OCI-LY3 (cell line): ENCODE results near the gene PRDX6.
"Not testable (repeated sequence)": the region's sequence is repeated elsewhere in the genome, so short reads cannot be mapped to it uniquely, and the experiment has no call there.

Experiments
- H2AFZ ChIP-seq: fragments of 200-600, 300-600 bp; shearing (Covaris generic); 2 replicates; pipeline ENCODE4 v1.6.0; 2014; ENCODE audit warnings: antibody characterized with exemption, low read depth, low read length
- H3K27ac ChIP-seq: fragments of 200-600, 300-600 bp; sonication (generic); 2 replicates; pipeline ENCODE4 v1.5.1; 2014; ENCODE audit warnings: mild to moderate bottlenecking, low read length, moderate library complexity, mixed read lengths
- H3K27me3 ChIP-seq: fragments of 200-600, 300-600 bp; sonication (generic); 2 replicates; pipeline ENCODE4 v1.6.1; 2014; ENCODE audit warnings: low read depth, low read length, mixed read lengths
- H3K36me3 ChIP-seq: fragments of 200-600, 300-600 bp; sonication (generic); replicated peaks from 2 replicates; pipeline ENCODE3; 2014; ENCODE audit warnings: low read depth, low read length, mixed read lengths
- H3K4me1 ChIP-seq: fragments of 300-600, 200-600 bp; sonication (generic); 2 replicates; pipeline ENCODE4 v1.6.1; 2014; ENCODE audit warnings: low read length, mixed read lengths
- H3K4me2 ChIP-seq: fragments of 200-600, 300-600 bp; sonication (generic); 2 replicates; pipeline ENCODE4 v1.6.1; 2014; ENCODE audit warnings: low read length, mixed read lengths
- H3K4me3 ChIP-seq: fragments of 300-600, 200-600 bp; sonication (generic); 2 replicates; pipeline ENCODE4 v1.5.1; 2014; ENCODE audit warnings: antibody characterized with exemption, mild to moderate bottlenecking, low read length, moderate library complexity
- H3K79me2 ChIP-seq: fragments of 300-600, 200-600 bp; shearing (Covaris generic); 2 replicates; pipeline ENCODE4 v1.6.1; 2014; ENCODE audit warnings: mild to moderate bottlenecking, low read length, mixed read lengths
- H3K9ac ChIP-seq: fragments of 300-600, 200-600 bp; shearing (Covaris generic); 2 replicates; pipeline ENCODE4 v1.6.0; 2014; ENCODE audit warnings: mild to moderate bottlenecking, low read length, moderate library complexity
- H3K9me3 ChIP-seq: fragments of 200-600, 300-600 bp; shearing (Covaris generic); 2 replicates; pipeline ENCODE4 v1.6.1; 2014; ENCODE audit warnings: low read length, mixed read lengths; ENCODE audit not compliant: insufficient read depth
- H4K20me1 ChIP-seq: fragments of 200-600, 300-600 bp; sonication (generic); 2 replicates; pipeline ENCODE4 v1.6.1; 2016; ENCODE audit warnings: low read length, mixed read lengths; ENCODE audit not compliant: insufficient read depth
- EZH2phosphoT487 ChIP-seq: fragments of 200-600 bp; shearing (Covaris generic); IDR thresholded peaks from 2 replicates; pipeline ENCODE4 v1.6.1; 2018; ENCODE audit warnings: antibody characterized with exemption, mixed run types, low read depth
- TF ChIP-seq, protein P1 (sequence below): fragments of 200-600, 300-600 bp; sonication (generic); IDR thresholded peaks from 2 replicates; pipeline ENCODE4 v1.5.1; 2014; ENCODE audit warnings: antibody characterized with exemption, low read length, low read depth

PRDX6 gene

DNA sequence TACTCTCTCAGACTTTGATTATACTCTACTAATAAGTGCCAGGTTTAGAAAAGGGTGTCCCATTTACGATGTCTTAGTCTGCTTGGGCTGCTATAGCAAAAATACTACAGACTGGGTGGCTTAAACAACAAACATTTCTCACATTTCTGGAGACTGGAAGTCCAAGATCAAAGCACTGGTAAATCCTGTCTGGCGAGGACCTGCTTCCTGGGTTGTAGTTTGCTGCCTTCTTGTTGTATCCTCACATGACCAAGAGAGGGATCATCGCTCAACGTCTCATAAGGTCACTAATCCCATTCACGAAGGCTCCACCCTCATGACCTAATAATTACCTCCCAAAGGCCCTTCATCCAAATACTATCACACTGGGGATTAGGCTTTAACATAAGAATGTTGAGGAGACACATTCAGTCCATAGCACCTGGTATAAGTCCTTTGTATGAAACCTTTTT, 12.0 kb downstream of the PRDX6 start:
- H3K4me1 ChIP-seq: no peaks in the 10 kb centered on the region
- H3K27ac ChIP-seq: no peak overlapping the region
- no peak overlapping the region for H2AFZ ChIP-seq
- H3K9me3 ChIP-seq: no peaks in the 10 kb centered on the region
- H3K9ac ChIP-seq: no peak overlapping the region
- no peaks in the 10 kb centered on the region for H3K79me2 ChIP-seq
- H3K36me3 ChIP-seq: peaks cover 51% of the 10 kb centered on the region
- no peak overlapping the region for H3K4me3 ChIP-seq
- no peaks in the 10 kb centered on the region for H3K27me3 ChIP-seq
- no peak for TF ChIP-seq EZH2phosphoT487
- TF ChIP-seq, protein P1, sequence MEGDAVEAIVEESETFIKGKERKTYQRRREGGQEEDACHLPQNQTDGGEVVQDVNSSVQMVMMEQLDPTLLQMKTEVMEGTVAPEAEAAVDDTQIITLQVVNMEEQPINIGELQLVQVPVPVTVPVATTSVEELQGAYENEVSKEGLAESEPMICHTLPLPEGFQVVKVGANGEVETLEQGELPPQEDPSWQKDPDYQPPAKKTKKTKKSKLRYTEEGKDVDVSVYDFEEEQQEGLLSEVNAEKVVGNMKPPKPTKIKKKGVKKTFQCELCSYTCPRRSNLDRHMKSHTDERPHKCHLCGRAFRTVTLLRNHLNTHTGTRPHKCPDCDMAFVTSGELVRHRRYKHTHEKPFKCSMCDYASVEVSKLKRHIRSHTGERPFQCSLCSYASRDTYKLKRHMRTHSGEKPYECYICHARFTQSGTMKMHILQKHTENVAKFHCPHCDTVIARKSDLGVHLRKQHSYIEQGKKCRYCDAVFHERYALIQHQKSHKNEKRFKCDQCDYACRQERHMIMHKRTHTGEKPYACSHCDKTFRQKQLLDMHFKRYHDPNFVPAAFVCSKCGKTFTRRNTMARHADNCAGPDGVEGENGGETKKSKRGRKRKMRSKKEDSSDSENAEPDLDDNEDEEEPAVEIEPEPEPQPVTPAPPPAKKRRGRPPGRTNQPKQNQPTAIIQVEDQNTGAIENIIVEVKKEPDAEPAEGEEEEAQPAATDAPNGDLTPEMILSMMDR: peak; percentile 7; the same call in 1 of the 2 replicates
- H4K20me1 ChIP-seq: no peaks in the 10 kb centered on the region
- no peak overlapping the region for H3K4me2 ChIP-seq

DNA sequence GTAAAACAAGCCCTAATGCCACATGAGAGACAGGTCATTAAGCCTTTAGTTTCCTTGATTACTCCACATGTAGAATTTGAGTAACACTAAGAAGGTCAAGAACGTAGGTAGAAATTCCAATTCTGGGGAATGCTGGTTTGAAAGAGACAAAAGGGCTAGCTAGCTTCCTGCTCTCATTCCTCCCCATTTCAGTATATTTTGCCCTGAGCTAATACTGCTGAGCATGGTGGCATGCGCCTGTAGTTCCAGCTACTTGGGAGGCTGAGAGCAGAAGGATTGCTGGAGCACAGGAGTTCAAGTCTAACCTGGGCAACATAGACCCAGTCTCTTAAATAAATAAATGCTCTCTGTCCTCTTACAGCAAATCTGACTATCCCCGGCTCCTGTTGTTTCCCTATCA, 12.8 kb downstream of the PRDX6 start:
- Histone ChIP-seq H3K4me1 (no peaks in the 10 kb centered on the region), H3K27ac (no peak overlapping the region)
- TF ChIP-seq EZH2phosphoT487: no peak
- TF ChIP-seq, protein P1: no peak

GRCh38 chr1:173491508-173491907, 14.4 kb downstream of the PRDX6 start:
- Histone ChIP-seq H3K36me3 (peaks cover 28% of the 10 kb centered on the region), H3K27me3 (no peaks in the 10 kb centered on the region), H3K27ac (no peak overlapping the region), H3K9ac (no peak overlapping the region), H3K4me2 (no peak overlapping the region), H3K4me3 (no peak overlapping the region), H3K9me3 (no peaks in the 10 kb centered on the region), H3K79me2 (no peaks in the 10 kb centered on the region), H4K20me1 (no peaks in the 10 kb centered on the region), H3K4me1 (no peaks in the 10 kb centered on the region), H2AFZ (no peak overlapping the region)
- no peak for TF ChIP-seq EZH2phosphoT487
- TF ChIP-seq, protein P1: no peak

More for the DNA sequence above, 12.8 kb downstream of the PRDX6 start:
- Histone ChIP-seq H3K36me3 (peaks cover 44% of the 10 kb centered on the region), H4K20me1 (no peaks in the 10 kb centered on the region), H3K4me2 (no peak overlapping the region), H3K27me3 (no peaks in the 10 kb centered on the region), H3K79me2 (no peaks in the 10 kb centered on the region), H3K9me3 (no peaks in the 10 kb centered on the region), H2AFZ (no peak overlapping the region), H3K9ac (no peak overlapping the region), H3K4me3 (no peak overlapping the region)

- not testable (repeated sequence) for H3K9ac ChIP-seq, H3K4me2 ChIP-seq, H3K4me3 ChIP-seq, H3K9me3 ChIP-seq, H3K79me2 ChIP-seq, H4K20me1 ChIP-seq, H3K27me3 ChIP-seq, H3K27ac ChIP-seq, H3K4me1 ChIP-seq, H2AFZ ChIP-seq
- H3K36me3 ChIP-seq: peaks cover 12% of the 10 kb centered on the region
Observed at GRCh38 chr1:173493125-173493524, 16.0 kb downstream of the PRDX6 start.
